ENCODE data around the gene RNF41. TPM values are rescaled to one million over a fixed set of nuclear protein-coding genes. Genes with fewer than 3 reads are reported as not detected.

Gene RNF41
- total RNA-seq, 3 donors from 2014 or later (not counting 1 experiment from before 2014, with no cell fraction given) = 32.3 to 44.5 (median 38.6) TPM

GRCh38 chr12:56229082-56229481, 7.4 kb upstream of the RNF41 start:
- ATAC-seq (no peak), DNase-seq (no peak)
- Histone ChIP-seq H3K27me3 (ENCODE audit: control insufficient read depth, insufficient read depth, low read length) (no peaks in the 10 kb centered on the region), H3K4me1 (ENCODE audit: control insufficient read depth, insufficient read depth, low read length) (peaks cover 8% of the 10 kb centered on the region), H3K9me3 (ENCODE audit: control insufficient read depth, insufficient read depth, low read length) (no peaks in the 10 kb centered on the region), H3K27ac (ENCODE audit: low read length) (no peak overlapping the region), H3K4me3 (ENCODE audit: low read length) (no peak overlapping the region), H3K36me3 (ENCODE audit: control insufficient read depth, insufficient read depth, low read length) (peaks cover 2% of the 10 kb centered on the region)
- Mint-ChIP-seq H3K27ac (no peak overlapping the region), H3K9me3 (no peaks in the 10 kb centered on the region), H3K4me1 (peaks cover 16 to 20% of the 10 kb centered on the region in 2 donors), H3K36me3 (no peaks in the 10 kb centered on the region), H3K4me3 (no peak overlapping the region), H3K27me3 (ENCODE audit: low read depth in 2 of 2) (no peaks in the 10 kb centered on the region)
- no peak for TF ChIP-seq CTCF (IDR thresholded peaks at IDR 0.05)
- intact Hi-C loops (cut with micrococcal nuclease) = loop anchor here (10.0 kb wide), 1 partner anchor 184 kb away; the partner anchor contains the start of gene RPS26
- WGBS (ENCODE audit: insufficient coverage) = 89% methylated on average over 3 of the region's 7 CpGs

GRCh38 chr12:56224954-56225353, 3.2 kb upstream of the RNF41 start:
- TF ChIP-seq CTCF (IDR thresholded peaks at IDR 0.05) = no peak
- DNase-seq (peak in 1 of 2 donors; percentile 31), ATAC-seq (no peak)
- Histone ChIP-seq H3K27me3 (ENCODE audit: control insufficient read depth, insufficient read depth, low read length) (no peaks in the 10 kb centered on the region), H3K27ac (ENCODE audit: low read length) (peak overlapping the region; percentile 70), H3K36me3 (ENCODE audit: control insufficient read depth, insufficient read depth, low read length) (peaks cover 2% of the 10 kb centered on the region), H3K9me3 (ENCODE audit: control insufficient read depth, insufficient read depth, low read length) (no peaks in the 10 kb centered on the region), H3K4me1 (ENCODE audit: control insufficient read depth, insufficient read depth, low read length) (peaks cover 46% of the 10 kb centered on the region), H3K4me3 (ENCODE audit: low read length) (peak overlapping the region; percentile 56)
- no peaks in the 10 kb centered on the region for H3K9me3 Mint-ChIP-seq
- peak overlapping the region; percentile 100 for H3K27ac Mint-ChIP-seq
- intact Hi-C loops (cut with micrococcal nuclease) = loop anchor here (5.0 to 10.0 kb wide), 3 partner anchors 32 to 253 kb away; partner anchors contain the start of genes ANKRD52, RAB5B and RPS26
- H3K27me3 Mint-ChIP-seq (ENCODE audit: low read depth in 2 of 2) = no peaks in the 10 kb centered on the region
- H3K36me3 Mint-ChIP-seq = no peaks in the 10 kb centered on the region
- H3K4me1 Mint-ChIP-seq = peaks cover 48 to 53% of the 10 kb centered on the region in 2 donors
- peak overlapping the region; percentile 92 for H3K4me3 Mint-ChIP-seq
- WGBS (ENCODE audit: insufficient coverage) = 87% methylated on average over 10 of the region's 11 CpGs

- Histone ChIP-seq H3K9me3 (ENCODE audit: control insufficient read depth, insufficient read depth, low read length) (no peaks in the 10 kb centered on the region), H3K36me3 (ENCODE audit: control insufficient read depth, insufficient read depth, low read length) (peaks cover 2% of the 10 kb centered on the region), H3K4me1 (ENCODE audit: control insufficient read depth, insufficient read depth, low read length) (peaks cover 47% of the 10 kb centered on the region), H3K27ac (ENCODE audit: low read length) (peak within 1 kb of the TSS; percentile 70), H3K4me3 (ENCODE audit: low read length) (peak within 1 kb of the TSS; percentile 56), H3K27me3 (ENCODE audit: control insufficient read depth, insufficient read depth, low read length) (no peaks in the 10 kb centered on the region)
- TF ChIP-seq CTCF (IDR thresholded peaks at IDR 0.05) = peak; percentile 91
- peak within 1 kb of the TSS; percentile 92 for H3K4me3 Mint-ChIP-seq
- H3K9me3 Mint-ChIP-seq = no peaks in the 10 kb centered on the region
- intact Hi-C loops (cut with micrococcal nuclease) = loop anchor here (5.0 to 10.0 kb wide), 3 partner anchors 33 to 252 kb away; partner anchors contain the start of genes ANKRD52, RAB5B and RPS26
- H3K4me1 Mint-ChIP-seq = peaks cover 48 to 53% of the 10 kb centered on the region in 2 donors
- 1% methylated on average over 41 of the region's 41 CpGs for WGBS (ENCODE audit: insufficient coverage)
- no peaks in the 10 kb centered on the region for H3K27me3 Mint-ChIP-seq (ENCODE audit: low read depth in 2 of 2)
- DNase-seq (peak; percentile 85 to 96), ATAC-seq (peak; percentile 70 to 86 (median 79))
- peak within 1 kb of the TSS; percentile 100 for H3K27ac Mint-ChIP-seq
- H3K36me3 Mint-ChIP-seq = no peaks in the 10 kb centered on the region
These were observed 2.5 kb upstream of the RNF41 start, which contains the start of gene NABP2 for GRCh38 chr12:56224102-56224701. Gene NABP2 (plus strand): TSS chr12:56224342. CDS start chr12:56224857, 515 bp downstream.
